HG03139 (cell line): Measurements from ENCODE around the gene FLYWCH2.
"Not testable (repeated sequence)": the region's sequence is repeated elsewhere in the genome, so short reads cannot be mapped to it uniquely, and the experiment has no call there.

Experiments
- ATAC-seq: cut with Tn5 transposase; IDR thresholded peaks from one replicate; pipeline ENCODE4 v1.9.1; 2021; ENCODE audit not compliant: unreplicated experiment

Gene FLYWCH2

DNA sequence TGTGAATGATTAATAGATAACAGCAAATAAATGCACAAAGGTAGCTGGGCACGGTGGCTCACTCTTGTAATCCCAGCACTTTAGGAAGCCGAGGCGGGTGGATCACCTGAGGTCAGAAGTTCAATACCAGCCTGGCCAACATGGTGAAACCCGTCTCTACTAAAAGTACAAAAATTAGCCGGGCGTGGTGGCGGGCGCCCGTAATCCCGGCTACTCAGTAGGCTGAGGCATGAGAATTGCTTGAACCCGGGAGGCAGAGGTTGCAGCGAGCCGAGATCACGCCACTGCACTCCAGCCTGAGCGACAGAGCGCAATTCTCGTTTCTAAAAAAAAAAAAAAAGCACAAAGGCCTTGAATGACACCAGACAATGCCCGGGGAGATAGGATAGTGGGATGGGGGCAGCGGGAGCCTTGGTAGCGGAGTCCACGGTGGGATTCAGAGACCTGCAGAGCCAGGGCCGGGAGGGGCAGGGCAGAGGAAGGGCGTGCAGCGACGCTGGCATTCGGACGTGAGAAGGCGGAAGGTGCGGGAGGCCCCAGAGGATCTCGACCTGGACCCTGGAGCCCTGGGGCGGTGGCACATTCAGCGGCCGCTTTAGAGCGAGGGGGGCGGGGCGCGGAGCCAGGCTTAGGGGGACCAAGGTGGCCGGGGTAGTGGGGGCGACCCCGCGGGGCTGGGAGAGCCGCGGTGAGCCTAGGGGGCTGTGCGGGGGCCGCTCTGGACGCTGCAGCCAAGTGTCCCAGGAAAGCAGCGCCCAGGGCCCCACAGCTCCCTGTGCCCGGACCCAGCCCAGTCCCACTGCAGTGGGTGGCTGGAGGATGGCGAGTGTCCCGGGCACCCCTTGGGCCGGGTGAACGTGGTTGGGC is 999 bp upstream of the FLYWCH2 start:
- peak; percentile 15 for ATAC-seq

GRCh38 chr16:2883458-2883908 is 468 bp downstream of the FLYWCH2 start:
- peak; percentile 6 for ATAC-seq

- no peak for ATAC-seq
Observed at GRCh38 chr16:2884041-2884451, 1.0 kb downstream of the FLYWCH2 start.

DNA sequence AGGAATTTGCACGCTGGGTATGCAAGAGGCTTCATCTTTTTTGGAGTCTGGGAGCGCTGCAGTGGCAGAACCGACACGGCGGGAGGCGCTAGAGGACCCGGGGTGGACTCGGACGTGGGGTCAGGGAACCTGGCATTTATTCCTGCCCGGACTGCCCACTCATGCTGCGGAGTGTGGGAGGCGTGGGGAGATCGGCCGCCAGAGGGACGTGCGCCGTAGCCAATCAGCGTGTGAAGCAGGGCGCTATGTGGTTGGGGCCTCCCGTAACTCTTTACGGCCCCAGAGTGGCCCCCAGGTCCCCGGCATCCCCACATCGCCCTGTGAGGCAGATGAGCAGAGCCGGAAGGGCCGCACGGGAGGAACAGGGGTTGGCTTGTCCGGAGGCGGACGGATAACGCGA is 11.2 kb downstream of the FLYWCH2 start:
- no peak for ATAC-seq

DNA sequence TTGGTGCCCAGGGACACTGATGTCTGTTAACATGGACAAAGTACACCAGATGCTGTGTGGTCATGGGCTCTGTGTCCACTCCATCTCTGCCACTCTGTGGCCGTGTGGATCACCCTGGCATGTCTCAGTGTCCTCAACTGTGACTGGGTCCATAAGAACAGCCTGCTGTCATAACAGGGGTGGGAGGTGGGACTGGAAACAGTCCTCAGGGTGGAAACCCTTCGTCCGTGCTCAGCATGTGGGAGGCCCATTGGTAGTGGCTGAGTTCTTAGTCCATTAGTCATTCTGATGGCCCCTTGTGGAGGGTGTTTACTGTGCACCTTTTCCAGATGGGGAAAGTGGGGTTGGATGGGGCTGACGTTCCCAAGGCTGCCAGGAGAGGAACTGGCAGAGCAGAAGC is 12.8 kb downstream of the FLYWCH2 start:
- no peak for ATAC-seq

GRCh38 chr16:2896480-2897010 is 13.5 kb downstream of the FLYWCH2 start:
- ATAC-seq, result no peak

- no peak for ATAC-seq
Observed at GRCh38 chr16:2897110-2897509, 14.1 kb downstream of the FLYWCH2 start.

DNA sequence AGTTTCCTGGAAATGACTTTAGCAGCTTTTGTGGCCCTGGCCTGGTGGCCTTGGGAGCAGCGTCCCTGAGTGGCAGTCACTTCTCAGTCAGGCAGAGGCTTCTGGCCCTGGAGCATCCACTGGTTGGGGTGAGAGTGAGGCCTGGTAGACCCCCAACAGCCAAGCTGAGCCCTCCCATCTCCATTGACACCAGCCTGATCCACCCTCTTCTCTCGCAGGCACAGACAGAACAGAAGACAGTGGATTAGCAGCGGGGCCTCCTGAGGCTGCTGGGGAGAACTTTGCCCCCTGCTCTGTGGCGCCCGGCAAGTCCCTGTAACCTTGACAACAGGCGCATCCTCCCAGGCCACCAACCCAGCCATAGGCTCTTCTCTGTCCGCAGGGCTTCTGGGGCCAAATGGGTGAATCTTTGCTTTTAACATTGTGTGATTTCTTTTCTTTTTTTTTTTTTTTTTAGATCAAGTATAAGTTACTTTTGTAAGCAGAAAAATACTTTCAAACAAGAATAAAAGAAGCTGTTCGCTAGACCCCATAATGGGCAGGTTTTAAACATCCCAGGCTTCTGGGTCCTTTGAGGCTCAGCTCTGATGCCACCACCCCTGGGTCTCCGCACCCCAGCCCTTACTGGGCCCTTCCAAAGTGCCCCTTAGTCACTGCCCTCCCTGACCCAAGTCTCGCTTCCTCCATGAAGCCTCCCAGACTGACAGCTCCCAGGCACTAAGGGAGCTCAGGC is 16.0 kb downstream of the FLYWCH2 start:
- ATAC-seq, result no peak

DNA sequence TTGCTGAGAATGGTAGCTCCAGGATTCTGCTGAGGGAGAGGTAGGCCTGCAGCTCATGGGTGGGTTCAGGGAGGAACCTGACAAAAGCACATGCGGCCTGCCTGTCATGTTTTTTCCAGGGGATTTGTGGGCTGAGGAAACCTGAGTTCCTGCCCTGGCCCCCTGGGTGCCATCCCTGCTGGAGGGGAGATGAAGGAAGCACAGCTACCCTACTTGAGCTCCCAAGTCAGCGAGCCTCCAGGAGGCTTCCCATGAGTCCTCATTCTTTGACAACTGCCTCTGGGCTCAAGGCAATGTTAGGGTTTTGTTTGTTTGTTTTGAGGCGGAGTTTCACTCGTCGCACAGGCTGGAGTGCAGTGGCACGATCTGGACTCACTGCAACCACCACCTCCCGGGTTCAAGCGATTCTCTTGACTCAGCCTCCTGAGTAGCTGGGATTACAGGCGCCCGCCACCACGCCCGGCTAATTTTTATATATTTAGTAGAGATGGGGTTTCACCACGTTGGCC is 16.6 kb downstream of the FLYWCH2 start:
- no peak for ATAC-seq

- ATAC-seq, result no peak
Observed at GRCh38 chr16:2900526-2901075, 17.6 kb downstream of the FLYWCH2 start.

- no peak for ATAC-seq
Observed at GRCh38 chr16:2902337-2903130, 19.5 kb downstream of the FLYWCH2 start.

GRCh38 chr16:2904100-2904921 is 21.3 kb downstream of the FLYWCH2 start:
- ATAC-seq, result peak; percentile 39

- ATAC-seq, result peak; percentile 5
Observed at GRCh38 chr16:2904922-2905240, 21.9 kb downstream of the FLYWCH2 start.

DNA sequence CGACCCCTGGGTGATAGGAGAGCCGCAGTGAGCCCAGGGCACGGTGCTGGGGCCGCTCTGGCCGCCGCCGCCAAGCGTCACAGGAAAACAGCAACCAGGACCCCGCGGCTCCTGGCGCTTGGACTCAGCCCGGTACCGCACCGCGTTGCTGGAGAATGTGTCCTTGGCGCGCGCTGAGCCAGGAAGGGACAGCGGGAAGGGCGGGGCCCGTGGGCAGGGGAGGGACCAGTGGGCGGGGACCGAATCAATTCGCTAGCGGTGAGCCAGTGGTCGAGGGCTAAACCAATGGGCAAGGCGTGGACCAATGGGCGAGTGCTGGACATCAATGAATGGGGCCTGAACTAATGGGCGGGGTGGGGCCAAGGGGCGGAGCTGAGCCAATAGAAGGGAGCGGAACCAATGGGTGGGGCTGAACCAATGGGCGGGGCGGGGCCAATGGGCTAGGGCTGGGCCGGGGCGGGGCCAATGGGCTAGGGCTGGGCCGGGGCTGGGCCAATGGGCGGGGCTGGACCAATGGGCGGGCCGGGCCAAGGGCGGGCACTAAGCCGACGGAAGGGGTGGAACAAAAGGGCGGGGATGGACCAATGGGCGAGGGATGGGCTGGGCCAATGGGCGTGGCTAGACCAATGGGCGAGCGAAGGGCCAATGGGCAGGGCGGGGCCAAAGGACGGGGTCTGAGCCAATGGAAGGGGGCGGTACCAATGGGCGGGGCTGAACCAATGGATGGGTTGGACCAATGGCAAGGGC is 22.4 kb downstream of the FLYWCH2 start:
- ATAC-seq, result peak; percentile 55

DNA sequence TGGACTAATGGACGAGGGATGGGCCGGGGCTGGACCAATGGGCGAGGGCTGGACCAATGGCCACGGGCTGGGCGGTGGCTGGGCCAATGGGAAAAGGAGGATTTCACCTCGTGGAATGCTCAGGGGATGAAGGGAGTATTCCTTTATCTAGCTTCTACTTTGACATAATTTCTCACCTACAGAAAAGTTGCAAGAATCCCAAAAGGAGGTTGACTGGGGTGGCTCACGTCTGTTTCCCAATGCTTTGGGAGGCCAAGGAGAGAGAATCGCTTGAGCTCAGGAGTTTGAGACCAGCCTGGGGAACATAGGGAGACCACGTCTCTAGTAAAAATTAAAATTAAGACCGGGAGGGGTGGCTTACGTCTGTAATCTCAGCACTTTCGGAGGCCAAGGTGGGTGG is 23.0 kb downstream of the FLYWCH2 start:
- ATAC-seq, result no peak

DNA sequence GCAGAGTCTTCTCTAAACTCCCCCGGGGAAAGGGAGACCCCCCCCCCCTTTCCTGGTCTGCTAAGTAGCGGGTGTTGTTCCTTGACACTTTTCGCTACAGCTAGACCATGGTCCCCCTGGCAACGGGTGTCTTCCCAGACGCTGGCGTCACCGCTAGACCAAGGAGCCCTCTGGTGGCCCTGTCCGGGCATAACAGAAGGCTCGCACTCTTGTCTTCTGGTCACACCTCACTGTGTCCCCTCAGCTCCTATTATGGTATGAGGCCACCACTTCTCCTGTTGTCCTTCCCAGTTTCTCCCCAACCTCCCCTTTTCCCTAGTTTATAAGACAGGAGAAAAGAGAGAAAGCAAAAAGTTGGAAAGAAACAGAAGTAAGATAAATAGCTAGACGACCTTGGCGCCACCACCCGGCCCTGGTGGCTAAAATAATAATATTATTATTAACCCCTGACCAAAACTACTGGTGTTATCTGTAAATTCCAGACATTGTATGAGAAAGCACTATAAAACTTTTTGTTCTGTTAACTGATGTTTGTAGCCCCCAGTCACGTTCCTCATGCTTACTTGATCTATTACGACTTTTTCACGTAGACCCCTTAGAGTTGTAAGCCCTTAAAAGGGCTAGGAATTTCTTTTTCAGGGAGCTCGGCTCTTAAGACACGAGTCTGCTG is 24.2 kb downstream of the FLYWCH2 start:
- not testable (repeated sequence) for ATAC-seq

DNA sequence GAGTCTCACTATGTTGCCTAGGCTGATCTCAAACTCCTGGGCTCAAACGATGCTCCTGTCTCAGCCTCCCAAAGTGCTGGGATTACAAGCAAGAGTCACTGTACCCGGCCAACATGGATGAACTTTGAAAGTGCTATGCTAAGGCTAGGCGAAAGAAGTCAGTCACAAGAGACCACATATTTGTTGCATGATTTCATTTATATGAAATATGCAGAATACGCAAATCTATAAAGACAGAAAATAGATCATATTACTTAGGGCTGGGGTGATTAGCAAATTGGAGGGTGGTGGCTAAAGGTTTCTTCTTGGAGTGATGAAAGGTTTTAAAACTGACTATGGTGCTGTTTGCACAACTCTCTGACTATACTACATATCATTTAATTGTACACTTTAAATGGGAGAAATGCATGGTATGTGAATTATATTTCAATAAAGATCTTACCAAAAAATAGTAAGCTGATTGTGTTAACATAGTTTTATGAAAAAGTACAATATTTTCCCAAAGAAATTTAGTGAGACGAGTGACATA is 27.5 kb downstream of the FLYWCH2 start:
- ATAC-seq, result no peak

- ATAC-seq, result peak; percentile 71
Observed at GRCh38 chr16:2911638-2912329, 28.8 kb downstream of the FLYWCH2 start, which contains the start of gene FLYWCH1. Gene FLYWCH1, plus strand, starts transcription at chr16:2911931. Its CDS starts 17,755 bp downstream, at chr16:2929686.
